Stimulated activated CD4-positive, alpha-beta T cell treated with anti-CD3 and anti-CD28 coated beads, TNF-alpha, amount 100 ng/mL, for 4 hours (primary cell): Measurements from ENCODE around the gene SYT1.

Experiments used
- DNase-seq, 3 experiments: peaks; one replicate each; pipeline ENCODE4 v3.0.0-alpha.2; 2020; ENCODE audit warnings: low read depth in 3 of 3

Gene SYT1

DNA sequence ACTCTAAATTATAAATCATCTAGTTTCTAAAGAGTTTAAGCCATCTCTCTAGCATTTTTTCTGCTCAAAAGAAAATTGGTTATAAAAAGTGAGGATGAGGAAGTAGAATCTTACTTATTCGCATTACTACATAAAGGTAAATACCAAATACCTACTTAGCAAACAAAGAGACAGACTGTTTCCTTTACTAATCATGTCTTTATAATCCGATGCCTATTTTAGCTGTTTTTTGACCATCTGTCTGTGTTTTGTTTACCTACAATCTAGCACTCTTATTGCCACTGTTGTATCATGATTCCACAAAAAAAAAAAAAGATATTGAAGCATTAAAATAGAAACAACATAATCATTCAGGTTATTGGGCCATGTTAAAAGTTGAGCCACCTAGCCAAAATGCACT is 430.0 kb downstream of the SYT1 start:
- DNase-seq: no peak

DNA sequence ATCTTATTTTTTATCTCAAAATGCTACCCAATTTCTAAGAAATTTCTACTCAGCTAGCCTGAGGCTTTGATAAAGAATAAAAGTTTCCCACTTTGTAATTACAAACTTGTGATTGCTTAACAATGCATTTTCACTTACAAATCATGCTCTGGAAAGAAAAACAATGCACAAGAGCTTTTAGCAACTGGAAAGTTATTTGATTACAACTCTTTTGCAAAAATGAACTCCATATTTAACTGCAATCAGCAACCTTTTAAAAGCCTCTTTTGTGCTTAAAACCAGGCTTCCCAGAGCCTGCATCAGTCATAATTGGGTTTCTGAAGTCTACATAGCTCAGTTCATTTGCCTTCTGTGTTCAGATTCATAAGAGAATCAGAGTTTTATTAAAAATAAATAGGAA is 431.0 kb downstream of the SYT1 start:
- no peak for DNase-seq

DNA sequence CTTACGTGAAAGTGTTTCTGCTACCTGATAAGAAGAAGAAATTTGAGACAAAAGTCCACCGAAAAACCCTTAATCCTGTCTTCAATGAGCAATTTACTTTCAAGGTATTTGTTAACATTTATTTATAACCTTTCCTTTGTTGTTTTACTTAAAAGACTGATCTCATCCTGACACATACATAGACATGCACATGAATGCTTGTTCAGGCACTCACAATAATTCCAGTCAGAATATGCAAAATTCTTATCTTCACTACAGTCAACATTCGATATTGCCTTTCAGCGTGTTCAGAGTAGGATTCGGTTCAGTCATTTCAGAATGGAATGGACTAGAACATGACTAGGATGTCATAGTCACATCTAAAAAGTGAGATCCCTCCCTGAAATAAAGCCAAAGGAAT is 431.6 kb downstream of the SYT1 start:
- no peak for DNase-seq

DNA sequence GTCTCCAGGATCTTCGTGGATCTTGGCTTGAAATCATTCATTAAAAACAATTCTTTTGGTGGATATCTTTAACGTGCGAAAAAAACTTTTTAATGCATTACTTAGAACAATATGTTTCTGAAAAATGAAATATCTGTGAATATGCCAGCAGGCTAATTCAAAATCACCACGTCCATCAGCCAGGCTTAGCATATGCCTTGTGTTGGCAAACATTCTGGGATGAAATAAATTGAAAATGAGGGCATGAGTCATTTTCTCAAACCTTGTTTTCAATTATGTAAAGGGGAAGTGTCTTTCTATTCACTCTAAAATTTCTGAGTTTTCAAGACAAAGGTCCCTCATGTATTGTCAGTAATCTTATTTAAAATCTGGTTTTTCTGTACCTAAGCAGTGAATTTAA is 432.3 kb downstream of the SYT1 start:
- no peak for DNase-seq

DNA sequence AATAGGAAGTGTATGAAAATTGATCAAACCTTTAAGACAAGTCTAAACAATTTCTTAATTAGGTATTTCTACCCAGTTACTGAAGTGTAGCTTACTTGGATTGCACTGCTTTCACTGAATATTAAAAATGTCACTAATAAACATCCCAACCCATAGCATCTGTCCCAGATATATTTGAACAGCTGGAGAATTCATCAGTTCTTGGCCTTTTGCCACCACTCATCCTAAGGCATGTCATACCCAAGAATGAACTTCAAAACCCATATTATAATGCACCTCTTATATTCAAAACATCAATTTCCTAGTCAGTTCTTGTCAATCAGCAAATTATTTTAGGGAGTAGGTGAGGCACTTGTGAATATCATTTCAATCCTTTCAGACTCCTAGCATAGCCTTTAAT is 433.9 kb downstream of the SYT1 start:
- no peak for DNase-seq

DNA sequence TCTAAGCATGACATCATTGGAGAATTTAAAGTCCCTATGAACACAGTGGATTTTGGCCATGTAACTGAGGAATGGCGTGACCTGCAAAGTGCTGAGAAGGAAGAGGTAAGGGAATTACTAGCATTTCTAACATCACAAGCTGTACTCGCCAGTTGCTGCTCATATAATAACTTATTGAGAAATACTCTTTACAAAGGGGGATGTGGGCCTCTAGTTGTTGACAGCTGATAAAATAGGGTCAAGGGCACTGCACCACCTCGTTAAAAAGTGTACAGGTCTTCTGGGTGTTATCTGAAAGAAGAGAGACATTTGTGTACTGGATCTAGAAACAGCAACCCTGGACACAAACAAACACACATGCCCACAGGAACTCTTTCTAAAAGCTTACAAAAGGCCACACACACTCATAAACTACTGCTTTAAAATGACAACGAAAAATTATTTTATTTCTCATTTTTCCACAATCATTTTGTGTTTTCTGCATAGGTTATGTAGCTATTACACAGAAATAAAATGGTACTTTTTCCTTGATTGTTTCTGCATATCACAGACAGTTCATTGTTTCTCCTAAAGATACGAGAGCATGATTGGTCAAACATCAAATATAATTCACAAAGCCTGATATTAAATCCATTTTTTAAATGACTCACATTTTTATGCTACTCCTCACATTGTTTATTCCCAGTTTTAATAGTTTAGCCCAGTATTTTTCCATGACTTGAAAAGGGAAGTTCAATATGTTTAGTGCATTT is 435.0 kb downstream of the SYT1 start:
- no peak for DNase-seq

DNA sequence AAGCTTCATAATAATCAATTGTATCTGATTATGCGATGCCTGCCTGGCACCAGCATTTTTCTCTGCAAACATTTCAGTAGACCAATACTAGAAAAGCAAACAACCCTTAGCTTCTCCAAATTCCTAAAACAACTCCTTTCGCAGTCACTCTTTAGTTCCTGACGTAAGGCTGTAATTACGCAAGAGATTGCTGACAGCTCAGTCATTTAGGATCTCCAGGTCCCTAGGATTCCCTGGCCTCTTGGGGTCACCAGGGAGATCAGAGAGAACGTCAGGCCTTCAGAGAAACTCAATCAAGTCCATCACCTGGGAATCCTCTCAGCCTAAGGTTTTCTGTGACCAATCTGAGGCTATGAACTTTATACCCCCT is 435.6 kb downstream of the SYT1 start:
- DNase-seq: no peak

DNA sequence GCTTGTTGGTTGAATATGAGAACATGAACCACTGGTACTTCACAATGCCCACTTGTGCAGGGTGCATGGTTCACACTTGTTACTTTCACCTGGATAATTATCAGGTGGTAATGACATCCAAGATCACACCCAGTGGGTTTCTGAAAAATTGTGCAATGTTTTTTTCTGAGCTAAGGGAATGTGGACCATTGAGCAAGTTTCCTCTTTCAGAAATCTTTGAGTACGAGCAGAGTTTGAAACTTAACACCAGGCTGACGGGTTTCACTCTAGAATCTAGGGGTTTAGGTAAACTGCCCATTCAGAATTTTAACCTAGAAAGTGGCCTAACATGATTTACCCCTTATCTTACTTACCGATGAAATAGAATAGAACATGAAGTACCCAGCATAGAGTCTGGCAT is 436.6 kb downstream of the SYT1 start:
- no peak for DNase-seq

DNA sequence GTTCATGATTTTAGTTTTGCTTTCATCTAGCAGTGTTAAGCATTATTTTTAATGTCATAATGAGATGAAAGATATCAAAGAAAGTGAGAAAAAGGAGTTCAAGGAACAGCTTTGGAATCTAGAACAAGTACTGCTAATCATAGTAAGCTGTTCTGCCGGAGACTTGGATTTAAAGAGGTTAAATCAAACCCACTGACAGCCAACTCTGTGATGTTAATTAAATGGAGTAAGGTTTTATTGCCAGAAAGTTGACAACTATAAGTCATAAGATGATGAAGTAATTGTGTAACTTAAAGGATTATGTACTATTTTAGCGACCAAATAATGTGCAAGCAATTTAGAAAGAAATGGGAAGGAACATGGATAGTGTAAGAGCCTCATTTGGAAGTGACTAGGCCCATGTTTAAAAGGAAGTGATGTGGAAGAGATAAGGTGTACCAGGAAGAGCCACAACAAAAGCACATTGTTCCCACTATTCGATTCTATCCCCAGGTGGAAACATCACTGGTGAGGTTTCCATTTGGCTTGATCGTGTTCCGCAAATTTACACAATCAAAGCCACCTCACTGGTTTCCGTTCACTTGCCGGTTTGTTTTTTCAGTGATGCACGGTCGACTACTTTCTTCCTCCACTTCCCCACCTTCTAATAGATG is 437.7 kb downstream of the SYT1 start:
- DNase-seq: no peak

DNA sequence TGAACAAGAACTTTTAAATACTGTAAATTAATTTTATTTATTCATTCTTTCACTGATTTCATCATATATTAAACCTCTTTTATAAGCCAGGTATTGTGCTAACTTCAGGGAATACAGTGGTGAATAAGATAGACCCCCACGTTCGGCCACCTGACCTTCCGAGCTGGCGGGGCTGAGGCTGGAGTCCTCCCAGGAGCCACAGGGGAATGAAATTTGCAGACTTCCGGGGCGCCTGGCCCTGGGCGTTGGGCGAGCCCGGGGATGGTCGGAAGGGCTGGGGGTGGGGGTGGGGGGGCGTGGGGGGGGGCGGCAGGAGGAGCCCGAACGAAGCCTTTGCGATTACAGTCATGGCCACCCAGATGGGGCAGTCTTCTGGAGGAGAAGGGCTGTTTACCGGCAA is 442.8 kb downstream of the SYT1 start:
- DNase-seq: no peak

DNA sequence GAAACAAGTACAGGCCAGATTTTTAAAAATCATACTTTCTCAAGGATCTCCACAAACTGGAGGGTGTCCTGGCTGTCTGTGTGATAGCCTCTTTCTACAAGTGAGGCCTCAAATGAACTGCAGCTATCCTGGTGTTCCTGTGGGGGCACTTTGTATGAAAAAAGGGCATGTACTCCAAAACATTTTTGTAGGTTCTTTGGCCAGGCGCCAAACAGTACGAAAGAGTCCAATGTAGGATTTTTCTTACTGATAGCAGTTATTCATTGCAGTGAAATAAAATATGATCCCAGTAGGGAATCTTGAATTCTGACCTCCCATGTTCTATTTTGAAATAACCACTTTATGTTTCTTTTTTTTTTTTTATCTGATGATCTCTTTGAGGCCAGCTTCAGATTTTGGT is 444.5 kb downstream of the SYT1 start:
- DNase-seq: no peak

DNA sequence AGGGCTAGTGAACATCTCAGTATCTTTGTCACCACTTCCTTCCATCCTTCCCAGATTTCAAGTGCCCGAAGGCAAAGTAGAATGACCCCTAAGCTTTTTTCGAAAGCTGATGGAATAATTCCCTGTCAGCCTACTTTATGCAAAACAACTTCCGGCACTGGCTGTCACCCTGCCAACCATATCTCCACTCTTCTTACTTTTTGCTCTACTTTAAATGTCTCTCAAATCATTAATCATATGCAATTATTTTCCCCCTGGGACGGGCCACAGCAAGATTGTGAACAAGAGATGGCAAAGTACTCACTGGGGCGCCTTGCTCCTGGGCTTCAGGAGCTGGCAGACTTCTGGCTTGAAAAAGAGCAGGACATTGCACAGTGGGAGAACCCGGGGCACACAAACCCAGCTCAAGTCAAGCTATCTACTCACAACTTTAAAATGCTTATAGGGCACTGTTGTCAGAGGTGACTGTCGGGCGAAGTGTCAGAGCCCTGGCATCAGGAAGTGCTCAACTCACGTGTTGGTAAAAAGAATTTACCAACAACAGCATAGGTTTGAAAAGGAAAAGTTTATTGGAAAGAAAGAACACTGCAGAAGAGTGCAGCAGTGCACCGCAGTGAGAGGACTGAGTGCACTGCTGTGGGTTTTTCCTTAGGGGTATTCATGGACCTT is 452.7 kb downstream of the SYT1 start:
- DNase-seq: no peak

DNA sequence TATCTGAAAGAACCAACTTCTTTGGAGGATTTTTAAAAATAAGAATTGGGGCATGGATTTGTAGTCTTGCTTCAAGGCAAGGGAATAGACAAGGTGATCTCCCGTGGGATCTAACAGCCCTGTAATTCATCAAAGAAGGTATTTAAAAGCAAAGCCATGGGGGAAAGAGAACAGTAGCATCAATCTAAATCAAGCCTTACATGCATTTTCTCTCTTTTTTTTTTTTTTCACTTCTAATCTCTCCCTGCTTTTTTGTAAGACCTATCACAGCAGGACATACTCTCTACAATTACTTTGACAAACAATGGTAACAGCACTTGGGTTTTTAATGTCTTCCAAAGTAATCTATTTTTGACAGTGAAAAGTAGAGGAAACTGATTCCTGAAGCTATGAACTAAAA is 458.3 kb downstream of the SYT1 start:
- DNase-seq: no peak

DNA sequence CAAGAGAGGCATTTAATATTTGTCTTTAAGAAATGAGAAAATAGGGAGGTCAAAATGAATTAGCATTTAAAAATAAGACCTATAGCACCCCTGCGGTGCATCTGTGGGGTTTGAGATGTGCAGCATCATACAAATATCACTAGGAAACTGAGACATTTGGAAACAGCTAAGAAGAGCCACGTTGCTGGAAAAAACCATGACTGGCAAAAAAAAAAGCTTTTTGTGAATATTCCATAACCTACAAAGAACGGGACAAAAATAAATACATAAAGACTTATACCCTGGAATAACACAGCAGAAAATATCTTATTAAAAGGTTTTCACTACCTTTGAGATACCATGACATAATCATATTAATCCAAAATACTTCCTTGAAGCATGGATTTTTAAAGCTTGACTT is 460.0 kb downstream of the SYT1 start:
- no peak for DNase-seq

DNA sequence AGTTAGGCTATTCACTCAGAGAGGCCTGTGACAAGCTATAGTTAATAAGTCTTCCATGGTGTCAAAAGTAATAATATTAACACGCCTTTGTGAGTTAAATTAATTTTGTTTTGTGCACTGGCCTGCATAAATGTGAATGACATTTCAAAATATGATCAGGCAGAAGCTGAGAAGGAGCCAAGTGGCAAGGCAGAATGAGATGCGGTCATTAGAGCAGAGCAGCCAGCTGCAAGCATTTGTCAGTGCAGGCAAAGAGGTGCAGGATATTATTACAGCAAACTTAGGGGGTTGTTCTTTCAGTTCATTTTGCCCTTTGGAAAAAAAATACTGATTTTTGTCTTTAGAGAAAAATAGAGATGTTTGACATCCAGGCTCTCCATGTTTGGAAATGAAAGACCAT is 461.6 kb downstream of the SYT1 start:
- no peak for DNase-seq

DNA sequence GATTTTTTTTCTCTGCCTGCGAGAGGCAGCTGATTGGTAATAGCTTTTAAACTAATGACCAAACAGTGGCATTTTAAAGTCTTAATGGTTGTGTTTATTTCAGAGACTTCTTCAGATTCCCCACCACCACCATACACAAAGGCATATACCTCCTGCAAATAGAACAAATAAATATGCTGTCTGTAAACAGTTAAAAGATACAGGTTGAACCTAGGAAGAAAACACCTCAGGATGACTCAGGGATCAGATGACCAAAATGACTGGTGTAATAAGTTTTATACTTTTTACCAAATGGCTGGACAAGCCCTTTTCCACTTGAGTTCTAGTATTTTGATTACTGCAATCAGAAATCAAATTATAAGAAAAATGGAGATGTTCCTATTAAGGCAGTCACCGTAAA is 462.1 kb downstream of the SYT1 start:
- DNase-seq: no peak

DNA sequence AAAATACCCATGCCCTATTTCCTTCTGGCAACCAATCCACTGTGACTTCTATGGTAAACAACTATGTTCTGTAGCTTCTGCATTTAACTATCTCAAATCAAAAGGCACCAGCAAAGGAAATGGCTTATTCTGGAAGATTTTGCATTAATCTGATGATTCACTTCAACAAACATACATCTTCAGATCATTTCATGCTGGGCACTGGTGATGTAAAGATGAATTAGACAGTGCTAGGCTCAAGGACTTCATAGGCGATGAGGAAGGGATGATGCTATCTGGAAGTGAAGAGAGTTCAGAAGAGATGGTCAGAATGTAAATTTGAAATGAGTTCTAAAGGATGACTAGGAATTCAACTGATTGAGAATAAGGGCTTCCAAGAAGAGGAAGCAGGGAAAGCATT is 462.9 kb downstream of the SYT1 start:
- DNase-seq: no peak

DNA sequence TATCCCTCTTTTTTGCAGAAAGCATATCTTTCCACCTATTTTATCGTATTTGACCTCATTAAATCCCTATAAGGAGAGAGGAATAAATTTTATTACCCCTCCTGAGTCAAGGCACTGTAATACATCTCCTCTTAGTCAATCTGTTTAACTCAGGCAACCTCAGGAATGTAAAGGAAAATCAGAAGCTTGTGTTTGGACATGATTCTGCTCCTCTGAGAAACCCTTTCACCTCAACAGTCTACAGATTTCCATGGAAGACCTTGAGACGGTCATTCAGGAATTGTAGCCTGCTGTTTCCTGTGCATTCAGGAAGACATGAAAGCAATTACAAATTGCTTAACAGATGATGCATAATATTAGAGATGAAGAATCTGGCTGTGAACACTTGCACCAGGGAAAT is 465.4 kb downstream of the SYT1 start:
- no peak for DNase-seq

DNA sequence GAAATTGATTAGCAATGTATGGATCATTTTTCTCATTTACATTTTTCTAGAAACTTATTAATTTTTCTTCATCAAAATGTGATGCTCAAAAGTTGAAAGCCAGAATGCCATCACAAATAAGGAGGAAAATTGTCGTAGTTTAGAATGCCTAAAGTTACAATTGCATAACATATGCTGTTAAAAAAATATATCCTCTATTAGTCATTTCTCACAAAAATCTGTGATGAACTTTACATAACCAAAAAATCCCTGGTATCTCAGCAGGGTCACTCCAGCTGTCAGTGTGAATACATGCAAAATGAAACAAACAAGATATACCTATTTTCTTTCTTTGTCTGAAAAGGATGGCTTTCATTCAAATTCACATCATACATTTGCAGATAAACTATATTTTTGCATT is 467.3 kb downstream of the SYT1 start:
- DNase-seq: no peak

DNA sequence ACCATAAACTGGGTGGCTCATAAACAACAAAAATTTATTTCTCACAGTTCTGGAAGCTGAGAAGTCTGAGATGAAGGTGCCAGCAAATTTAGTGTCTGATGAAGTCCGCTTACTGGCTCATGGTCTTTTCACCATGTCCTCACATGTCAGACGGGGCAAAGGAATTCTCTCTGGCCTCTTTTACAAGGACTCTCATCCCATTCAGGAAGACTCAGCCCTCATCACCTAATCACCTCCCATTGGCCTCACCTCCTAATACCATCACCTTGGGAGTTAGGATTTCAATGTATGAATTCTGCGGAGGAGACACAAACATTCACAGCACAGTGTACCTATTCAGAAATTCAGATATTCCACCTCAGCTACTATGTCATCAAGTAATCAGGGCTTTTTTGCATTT is 468.6 kb downstream of the SYT1 start:
- no peak for DNase-seq

DNA sequence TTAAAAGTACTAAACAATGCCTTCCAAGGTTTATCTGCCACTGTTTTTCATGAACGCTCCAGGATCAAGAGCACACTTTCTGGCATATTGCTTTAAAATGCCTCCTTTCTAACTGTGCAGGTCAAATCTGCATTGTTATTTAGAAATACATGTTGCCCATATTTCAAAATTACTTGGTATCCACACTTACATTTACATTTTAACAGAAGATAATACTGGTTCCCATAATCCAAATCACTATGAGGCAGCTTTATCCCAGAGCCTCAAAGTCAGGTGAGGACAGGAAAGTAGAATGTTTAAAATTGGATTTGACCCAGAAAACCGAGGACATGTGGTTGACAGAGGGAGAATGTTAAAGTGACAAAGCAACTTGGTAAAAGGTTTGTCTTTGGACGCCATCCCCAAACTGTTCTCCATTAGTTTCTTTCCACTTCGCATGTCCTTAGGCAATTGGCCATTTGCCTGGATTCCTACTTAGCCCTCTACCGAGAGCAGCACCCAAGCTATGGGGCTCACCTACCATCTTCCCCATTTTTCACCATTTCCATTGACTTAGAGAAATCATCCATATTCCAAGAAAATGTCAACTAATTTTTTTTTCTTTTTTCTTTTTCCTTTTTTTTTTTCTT is 473.2 kb downstream of the SYT1 start:
- no peak for DNase-seq

DNA sequence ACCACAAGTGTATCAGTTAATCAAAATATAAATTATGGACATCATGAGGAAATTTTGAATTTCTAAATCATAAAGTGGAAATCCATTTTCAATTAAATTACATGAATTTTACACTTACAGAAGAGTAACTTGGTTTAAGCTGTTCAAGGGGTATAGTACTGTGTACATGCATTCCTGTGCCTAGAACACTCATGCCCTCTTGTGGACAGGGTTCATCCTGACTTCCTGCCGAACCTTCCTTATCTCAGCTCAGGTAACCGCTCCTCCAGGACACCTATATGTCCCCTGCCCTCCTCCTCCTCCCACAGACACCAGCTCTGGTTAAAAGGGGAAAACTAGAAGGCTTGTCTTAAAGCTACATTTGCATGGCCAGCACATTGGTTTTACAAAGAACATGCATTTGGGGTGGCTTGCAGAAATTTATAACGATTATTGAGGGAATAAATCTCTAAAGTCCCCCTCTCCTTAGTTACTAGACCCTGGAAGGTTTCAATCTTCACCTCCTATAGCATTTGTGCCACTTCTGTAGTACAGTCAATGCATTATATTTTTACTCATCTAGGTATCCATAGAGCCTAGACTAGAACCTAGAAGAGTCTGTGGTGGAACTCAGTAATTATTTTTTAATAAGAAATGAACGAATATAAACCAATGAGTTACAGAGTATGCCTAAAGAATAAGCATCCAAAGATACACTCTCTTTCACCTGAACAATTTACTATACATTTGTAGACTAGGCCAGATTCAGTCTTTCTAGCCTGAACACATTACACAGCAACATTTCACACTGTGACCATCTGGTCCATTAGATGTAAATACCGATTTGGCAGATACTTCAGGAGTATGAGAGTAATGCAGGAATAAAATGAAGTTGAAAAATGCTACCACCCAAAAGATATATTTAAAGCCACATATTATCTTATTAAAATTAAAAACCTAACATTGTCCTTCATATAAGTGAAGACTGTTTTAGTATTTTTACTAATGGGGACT is 480.6 kb downstream of the SYT1 start:
- DNase-seq: no peak
